Breast epithelium (tissue), 3 donors: ENCODE data around the gene BEND5.

Source experiments
- POLR2A ChIP-seq: fragments of 450-650 bp; IDR thresholded peaks from one replicate; pipeline ENCODE4 v1.6.1; 2016; ENCODE audit warnings: antibody characterized with exemption, mild to moderate bottlenecking, moderate library complexity
- POLR2AphosphoS5 ChIP-seq, 3 donors: sonication (generic); formaldehyde crosslinking; IDR thresholded peaks; one replicate each; pipeline ENCODE4 v1.6.1; 2017; ENCODE audit warnings: antibody characterized with exemption in 3 of 3

DNA sequence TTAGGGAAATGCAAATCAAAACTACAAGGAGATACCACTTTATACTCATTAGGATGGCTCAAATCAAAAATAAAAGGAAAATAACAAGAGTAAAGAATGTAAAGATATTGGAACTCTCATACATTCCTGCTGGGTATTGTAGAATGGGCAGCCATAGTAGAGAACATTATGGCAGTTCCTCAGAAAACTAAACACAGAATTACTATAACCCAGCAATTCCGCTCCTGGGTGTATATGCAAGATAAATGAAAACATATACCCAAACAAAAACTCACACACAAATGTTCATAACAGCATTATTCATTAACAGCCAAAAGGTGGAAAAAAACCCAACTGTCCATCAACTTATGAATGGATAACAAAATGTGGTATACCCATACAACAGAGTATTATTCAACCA is 11.4 kb downstream of the BEND5 start:
- TF ChIP-seq POLR2A: no peak
- no peak for TF ChIP-seq POLR2AphosphoS5 (IDR thresholded peaks at IDR 0.05)
